IMR-90 (cell line): Measurements from ENCODE around the gene BLNK. TPM values are rescaled to one million over a fixed set of nuclear protein-coding genes. Genes with fewer than 3 reads are reported as not detected.

Experiments used
- ATAC-seq: fragments of 200-7000 bp; cut with Tn5 transposase; 2 replicates; pipeline ENCODE4 v1.9.1; 2020; ENCODE audit warnings: low read depth, mild to moderate bottlenecking, moderate library complexity
- BruUV-seq: library from RNA; stranded (reverse); fragments of 400-500 nt; replicated peaks from 2 replicates; lab custom pipeline; 2021; lab: Mats Ljungman, UMichigan
- CTCF ChIA-PET: fragments of 300-600 bp; formaldehyde crosslinking; extraction: SDS; loops from one replicate; lab custom pipeline; 2021; ENCODE audit warnings: antibody characterized with exemption; lab: Yijun Ruan, JAX
- POLR2A ChIA-PET: fragments of 300-600 bp; sonication (Branson Sonifier 250); formaldehyde crosslinking; loops from one replicate; lab custom pipeline; 2022; ENCODE audit warnings: antibody characterized with exemption; ENCODE audit not compliant: unreplicated experiment; lab: Charles Lee
- DNase-seq: peaks from one replicate; pipeline ENCODE4 v3.0.0; 2013
- H2AFZ ChIP-seq: replicated peaks from 2 replicates; pipeline ENCODE3; 2013; ENCODE audit warnings: low read length, mild to moderate bottlenecking; ENCODE audit not compliant: poor library complexity
- H2AK5ac ChIP-seq: 2 replicates; pipeline ENCODE4 v1.6.1; 2013; ENCODE audit warnings: low read depth, low read length, inconsistent platforms
- H2AK9ac ChIP-seq: replicated peaks from 2 replicates; pipeline ENCODE3; 2013; ENCODE audit warnings: mild to moderate bottlenecking, low read depth, low read length, moderate library complexity; ENCODE audit not compliant: poor library complexity
- H2BK120ac ChIP-seq: 2 replicates; pipeline ENCODE4 v1.6.1; 2013; ENCODE audit warnings: low read depth, low read length, inconsistent platforms
- H2BK15ac ChIP-seq: 3 replicates; pipeline ENCODE4 v1.6.1; 2013; ENCODE audit warnings: low read depth, low read length, inconsistent platforms
- H2BK20ac ChIP-seq: 2 replicates; pipeline ENCODE4 v1.6.1; 2013; ENCODE audit warnings: low read depth, mild to moderate bottlenecking, inconsistent platforms, low read length, moderate library complexity
- H2BK5ac ChIP-seq: 2 replicates; pipeline ENCODE4 v1.6.1; 2013; ENCODE audit warnings: mild to moderate bottlenecking, low read depth, low read length, inconsistent platforms; ENCODE audit not compliant: poor library complexity, severe bottlenecking
- H3K14ac ChIP-seq: replicated peaks from 2 replicates; pipeline ENCODE4 v1.6.1; 2013; ENCODE audit warnings: low read depth, low read length, inconsistent platforms
- H3K18ac ChIP-seq: 2 replicates; pipeline ENCODE4 v1.6.1; 2013; ENCODE audit warnings: low read depth, low read length, control low read depth
- H3K23ac ChIP-seq: 2 replicates; pipeline ENCODE4 v1.6.1; 2013; ENCODE audit warnings: low read depth, low read length, inconsistent platforms
- H3K27ac ChIP-seq: 2 replicates; pipeline ENCODE4 v1.5.1; 2013; ENCODE audit warnings: mild to moderate bottlenecking, control low read depth, low read length; ENCODE audit not compliant: insufficient read depth
- H3K27me3 ChIP-seq: 2 replicates; pipeline ENCODE4 v1.6.1; 2013; ENCODE audit warnings: low read length; ENCODE audit not compliant: control insufficient read depth, insufficient read depth
- H3K36me3 ChIP-seq: 2 replicates; pipeline ENCODE4 v1.6.1; 2013; ENCODE audit warnings: low read length, mixed read lengths; ENCODE audit not compliant: control insufficient read depth, insufficient read depth
- H3K4ac ChIP-seq: 2 replicates; pipeline ENCODE4 v1.6.1; 2013; ENCODE audit warnings: low read depth, low read length, inconsistent platforms
- H3K4me1 ChIP-seq: 2 replicates; pipeline ENCODE4 v1.6.1; 2013; ENCODE audit warnings: low read length, mixed read lengths; ENCODE audit not compliant: control insufficient read depth, insufficient read depth
- H3K4me2 ChIP-seq: 2 replicates; pipeline ENCODE4 v1.6.1; 2013; ENCODE audit warnings: low read depth, mild to moderate bottlenecking, control low read depth, low read length, moderate library complexity
- H3K4me3 ChIP-seq: 2 replicates; pipeline ENCODE4 v1.5.1; 2013; ENCODE audit warnings: low read depth, mild to moderate bottlenecking, control low read depth, low read length, moderate library complexity; ENCODE audit not compliant: insufficient read depth
- H3K56ac ChIP-seq: 2 replicates; pipeline ENCODE4 v1.6.1; 2013; ENCODE audit warnings: low read length, inconsistent platforms; ENCODE audit not compliant: insufficient read depth; ENCODE audit errors: extremely low read depth
- H3K79me1 ChIP-seq, 2 experiments: 2 replicates each; pipeline ENCODE4 v1.6.1; 2013; ENCODE audit warnings: low read length in 2 of 2, inconsistent platforms in 1 of 2, low read depth in 1 of 2
- H3K9ac ChIP-seq: 2 replicates; pipeline ENCODE4 v1.6.1; 2013; ENCODE audit warnings: low read depth, low read length, control low read depth
- H3K9me1 ChIP-seq: 2 replicates; pipeline ENCODE4 v1.6.1; 2013; ENCODE audit warnings: low read length, inconsistent platforms; ENCODE audit not compliant: insufficient read depth
- H3K9me3 ChIP-seq: 2 replicates; pipeline ENCODE4 v1.6.1; 2013; ENCODE audit warnings: low read length; ENCODE audit not compliant: control insufficient read depth, insufficient read depth
- H4K20me1 ChIP-seq: 2 replicates; pipeline ENCODE4 v1.6.1; 2013; ENCODE audit warnings: low read length, inconsistent platforms; ENCODE audit not compliant: insufficient read depth
- H4K5ac ChIP-seq: 2 replicates; pipeline ENCODE4 v1.6.1; 2013; ENCODE audit warnings: mild to moderate bottlenecking, low read depth, low read length, control low read depth
- H4K8ac ChIP-seq, 2 experiments: 2 replicates each; pipeline ENCODE4 v1.6.1; 2013; ENCODE audit warnings: low read depth in 2 of 2, low read length in 2 of 2, control low read depth in 1 of 2, inconsistent platforms in 1 of 2
- H4K91ac ChIP-seq: 2 replicates; pipeline ENCODE4 v1.6.1; 2013; ENCODE audit warnings: low read depth, low read length, inconsistent platforms; ENCODE audit not compliant: insufficient read depth
- BHLHE40 ChIP-seq: fragments of 150-350 bp; IDR thresholded peaks from 2 replicates; pipeline ENCODE4 v1.6.1; 2016; ENCODE audit warnings: mild to moderate bottlenecking, low read depth, low read length
- CTCF ChIP-seq: conservative IDR thresholded peaks from 2 replicates; pipeline ENCODE4 v1.5.1; 2012; ENCODE audit warnings: mild to moderate bottlenecking, low read depth, low read length, improper control_type of control experiment
- MXI1 ChIP-seq: IDR thresholded peaks from 2 replicates; pipeline ENCODE4 v1.6.1; 2012; ENCODE audit warnings: low read depth, mild to moderate bottlenecking, low read length, moderate library complexity, borderline replicate concordance
- RCOR1 ChIP-seq: IDR thresholded peaks from 2 replicates; pipeline ENCODE4 v1.6.1; 2012; ENCODE audit warnings: mild to moderate bottlenecking, low read length, improper control_type of control experiment; ENCODE audit not compliant: insufficient replicate concordance
- WGBS, 2 experiments: methylation state at CpG; one replicate each; pipeline versions ENCODE4 v1.1.5 to v1.1.7; 2013; ENCODE audit warnings: missing lambda C conversion rate in 2 of 2; ENCODE audit not compliant: insufficient read length in 1 of 2; ENCODE audit errors: extremely low coverage in 2 of 2; 5-methylcytosine and 5-hydroxymethylcytosine counted together
- dilution Hi-C: fragments of 300-500 bp; cut with HindIII; formaldehyde crosslinking; loops from one replicate; pipeline ENCODE4 v1.14.3; 2018; ENCODE audit warnings: low sequenced_read_pairs; ENCODE audit not compliant: unreplicated experiment
- in situ Hi-C: fragments of 300-500 bp; cut with MboI; formaldehyde crosslinking; loops from 3 replicates; pipeline ENCODE4 v1.14.3; 2019; ENCODE audit warnings: low sequenced_read_pairs, inconsistent platforms, mixed read lengths
- intact Hi-C: fragments of 100-400 bp; cut with micrococcal nuclease; formaldehyde crosslinking; loops from 2 replicates; pipeline ENCODE4 v1.10.0; 2022
- polyA plus RNA-seq, 3 experiments: library from polyadenylated mRNA; depleted of rRNA; stranded (reverse); fragments of >200 nt; gene quantifications; 2 replicates each; pipeline ENCODE4 v1.2.3, GENCODE V29; 2012; ENCODE audit warnings: low replicate concordance in 1 of 3
- total RNA-seq: library from RNA; depleted of rRNA; stranded (reverse); fragments of >200 nt; gene quantifications from 2 replicates; pipeline ENCODE4 v1.2.3, GENCODE V29; 2012

BLNK gene
- total and polyA plus RNA-seq, 2 of the 4 experiments (the other 2 are of a cell fraction), result not detected

- no peaks in the 10 kb centered on the region for H3K9me3 ChIP-seq
- no peak overlapping the region for H3K18ac ChIP-seq
- no peaks in the 10 kb centered on the region for H4K20me1 ChIP-seq
- H3K4me3 ChIP-seq, result no peak overlapping the region
- no peak overlapping the region for H4K8ac ChIP-seq
- H2BK5ac ChIP-seq, result no peak overlapping the region
- H2AFZ ChIP-seq, result no peak overlapping the region
- H3K4me1 ChIP-seq, result no peaks in the 10 kb centered on the region
- in situ Hi-C loops, result no loop called here
- CTCF ChIA-PET, result no interaction called here
- no peak overlapping the region for H3K23ac ChIP-seq
- no peak overlapping the region for H2BK15ac ChIP-seq
- intact Hi-C loops, result no loop called here
- ATAC-seq, result no peak
- peaks cover 5% of the 10 kb centered on the region; the same call in 1 of the 2 replicates for H3K36me3 ChIP-seq
- no peak overlapping the region for H3K14ac ChIP-seq
- H4K5ac ChIP-seq, result no peak overlapping the region
- no peaks in the 10 kb centered on the region; a peak in 1 of 4 replicates for H3K79me1 ChIP-seq
- no peak overlapping the region for H2BK120ac ChIP-seq
- no peak overlapping the region for H3K4ac ChIP-seq
- no peak overlapping the region for H3K56ac ChIP-seq
- H3K9me1 ChIP-seq, result no peaks in the 10 kb centered on the region
- H3K27me3 ChIP-seq, result no peaks in the 10 kb centered on the region
- no TSS peak for BruUV-seq
- DNase-seq, result peak; percentile 2
- H4K91ac ChIP-seq, result no peak overlapping the region
- POLR2A ChIA-PET, result no interaction called here
- no peak overlapping the region for H2BK20ac ChIP-seq
- no peak overlapping the region for H3K27ac ChIP-seq
- no peak overlapping the region for H3K9ac ChIP-seq
- H2AK9ac ChIP-seq, result no peak overlapping the region
- H2AK5ac ChIP-seq, result no peak overlapping the region
- no CpG with 5 or more reads among the region's 1 CpG for WGBS, 2 experiments
- no peak overlapping the region for H3K4me2 ChIP-seq
- dilution Hi-C loops, result no loop called here
- TF ChIP-seq BHLHE40 (no peak), CTCF (no peak), RCOR1 (no peak), MXI1 (no peak)
Observed at GRCh38 chr10:96153070-96153469, 118.3 kb downstream of the BLNK start.
